ENCODE measurements around the gene APBA3.
"Not testable (repeated sequence)": the region's sequence is repeated elsewhere in the genome, so short reads cannot be mapped to it uniquely, and the experiment has no call there.

The APBA3 gene

GRCh38 chr19:3770136-3770999, 8.9 kb upstream of the APBA3 start:
- DNase-seq = no peak

GRCh38 chr19:3769494-3769893, 8.0 kb upstream of the APBA3 start:
- no peak for DNase-seq

GRCh38 chr19:3768748-3769099, 7.2 kb upstream of the APBA3 start:
- no peak for DNase-seq

GRCh38 chr19:3768015-3768747, 6.7 kb upstream of the APBA3 start:
- no peak for DNase-seq

- no peak for DNase-seq
Observed at GRCh38 chr19:3767050-3767449, 5.6 kb upstream of the APBA3 start.

GRCh38 chr19:3766520-3766919, 5.0 kb upstream of the APBA3 start:
- DNase-seq = no peak

- DNase-seq = not testable (repeated sequence)
Observed at GRCh38 chr19:3765757-3766156, 4.3 kb upstream of the APBA3 start.

GRCh38 chr19:3765121-3765520, 3.6 kb upstream of the APBA3 start:
- no peak for DNase-seq

- peak; percentile 99 for DNase-seq
Observed at GRCh38 chr19:3762501-3763459, 1.3 kb upstream of the APBA3 start, which contains the start of gene MRPL54. MRPL54 (plus strand) TSS chr19:3762682; CDS start chr19:3762701, 19 bp downstream.

GRCh38 chr19:3762130-3762473, 610 bp upstream of the APBA3 start:
- no peak for DNase-seq

GRCh38 chr19:3760871-3761361, 576 bp downstream of the APBA3 start:
- DNase-seq = no peak

GRCh38 chr19:3759482-3760254, 1.8 kb downstream of the APBA3 start:
- DNase-seq = no peak

- DNase-seq = not testable (repeated sequence)
Observed at GRCh38 chr19:3758297-3758696, 3.2 kb downstream of the APBA3 start.

- not testable (repeated sequence) for DNase-seq
Observed at GRCh38 chr19:3757705-3758104, 3.8 kb downstream of the APBA3 start.

GRCh38 chr19:3753631-3754410, 7.7 kb downstream of the APBA3 start:
- no peak for DNase-seq

GRCh38 chr19:3752492-3752891, 9.0 kb downstream of the APBA3 start:
- DNase-seq = no peak

- DNase-seq = no peak
Observed at GRCh38 chr19:3751236-3751635, 10.3 kb downstream of the APBA3 start.

- DNase-seq = no peak
Observed at GRCh38 chr19:3750211-3750610, 11.3 kb downstream of the APBA3 start.

- no peak for DNase-seq
Observed at GRCh38 chr19:3748965-3749364, 12.5 kb downstream of the APBA3 start.

GRCh38 chr19:3746371-3747056, 15.0 kb downstream of the APBA3 start:
- DNase-seq = no peak

Data from fibroblast of skin of abdomen (primary cell).